Endodermal cell (in vitro differentiated cells): ENCODE measurements around the gene DDC. TPM values are rescaled to one million over a fixed set of nuclear protein-coding genes. Genes with fewer than 3 reads are reported as not detected.

Experiments used
- DNase-seq: peaks from one replicate; pipeline ENCODE4 v3.0.0-alpha.2; 2017
- H3K27ac ChIP-seq: 2 replicates; pipeline ENCODE4 v1.5.1; 2013; ENCODE audit warnings: mild to moderate bottlenecking, low read depth, low read length, moderate library complexity
- H3K27me3 ChIP-seq: 2 replicates; pipeline ENCODE4 v1.6.1; 2013; ENCODE audit warnings: mild to moderate bottlenecking, low read length, moderate library complexity; ENCODE audit not compliant: insufficient read depth, control insufficient read depth, poor library complexity, severe bottlenecking
- H3K36me3 ChIP-seq: 2 replicates; pipeline ENCODE4 v1.7.0; 2013; ENCODE audit warnings: mild to moderate bottlenecking, low read length, moderate library complexity; ENCODE audit not compliant: control insufficient read depth, insufficient read depth
- H3K4me1 ChIP-seq: one replicate; pipeline ENCODE4 v1.7.0; 2013; ENCODE audit warnings: low read length; ENCODE audit not compliant: control insufficient read depth, insufficient read depth
- H3K4me3 ChIP-seq: 2 replicates; pipeline ENCODE4 v1.5.1; 2013; ENCODE audit warnings: mild to moderate bottlenecking, low read length, moderate library complexity
- H3K9ac ChIP-seq: 2 replicates; pipeline ENCODE4 v1.6.1; 2013; ENCODE audit warnings: mild to moderate bottlenecking, low read length, moderate library complexity; ENCODE audit not compliant: poor library complexity, severe bottlenecking; ENCODE audit errors: extremely low read depth
- H3K9me3 ChIP-seq: 2 replicates; pipeline ENCODE4 v1.6.1; 2013; ENCODE audit warnings: mild to moderate bottlenecking, low read length, moderate library complexity; ENCODE audit not compliant: control insufficient read depth
- H3K27ac Mint-ChIP-seq: 2 replicates; pipeline ENCODE4 v1.8.0; 2020; ENCODE audit warnings: mixed read lengths
- H3K27me3 Mint-ChIP-seq: 2 replicates; pipeline ENCODE4 v1.8.0; 2021; ENCODE audit warnings: mild to moderate bottlenecking, mixed read lengths; ENCODE audit not compliant: insufficient read depth
- H3K36me3 Mint-ChIP-seq: 2 replicates; pipeline ENCODE4 v1.8.0; 2020; ENCODE audit warnings: low read depth, mixed read lengths
- H3K4me1 Mint-ChIP-seq: 2 replicates; pipeline ENCODE4 v1.8.0; 2020; ENCODE audit warnings: mixed read lengths
- H3K4me3 Mint-ChIP-seq: 2 replicates; pipeline ENCODE4 v1.8.0; 2020; ENCODE audit warnings: mild to moderate bottlenecking, moderate library complexity, mixed read lengths
- H3K9me3 Mint-ChIP-seq: 2 replicates; pipeline ENCODE4 v1.8.0; 2020; ENCODE audit warnings: mild to moderate bottlenecking, mixed read lengths
- CTCF ChIP-seq: fragments of 200-600 bp; sonication (generic); conservative IDR thresholded peaks from 2 replicates; pipeline ENCODE4 v1.5.0; 2021; ENCODE audit warnings: antibody characterized with exemption, mild to moderate bottlenecking
- WGBS, 2 experiments: methylation state at CpG; one replicate each; pipeline versions ENCODE4 v1.1.5 to v1.1.7; 2013; ENCODE audit warnings: missing lambda C conversion rate in 2 of 2, mixed read lengths in 1 of 2; ENCODE audit not compliant: insufficient coverage in 1 of 2, insufficient read length in 1 of 2; 5-methylcytosine and 5-hydroxymethylcytosine counted together
- total RNA-seq, 2 donors: library from RNA; stranded (reverse); fragmentation: NEBNext Ultra II Directional in 1 of 2; extraction: Animal tissue kit (Norgen Biotek cat#: 25700) in 1 of 2; gene quantifications; 2 replicates in 1 of 2; 3 replicates in 1 of 2; pipeline ENCODE4 v1.2.1, GENCODE V29; 2021

The DDC gene
- total RNA-seq, 2 donors from 2014 or later: 1.1 TPM

GRCh38 chr7:50411332-50411731 lies 153.9 kb downstream of the DDC start:
- no peak for DNase-seq
- Mint-ChIP-seq H3K36me3 (no peaks in the 10 kb centered on the region), H3K9me3 (no peaks in the 10 kb centered on the region), H3K27me3 (no peaks in the 10 kb centered on the region), H3K4me3 (no peak overlapping the region), H3K27ac (no peak overlapping the region), H3K4me1 (no peaks in the 10 kb centered on the region)
- no peak overlapping the region for H3K4me3 ChIP-seq
- no peak overlapping the region for H3K27ac ChIP-seq
- H3K27me3 ChIP-seq: no peaks in the 10 kb centered on the region
- H3K36me3 ChIP-seq: no peaks in the 10 kb centered on the region
- H3K9me3 ChIP-seq: no peaks in the 10 kb centered on the region
- H3K4me1 ChIP-seq: no peaks in the 10 kb centered on the region
- no peak overlapping the region for H3K9ac ChIP-seq
- no peak for TF ChIP-seq CTCF
- 91% methylated on average over 6 of the region's 6 CpGs; no CpG with 5 or more reads in 1 of the 2 experiments for WGBS, 2 experiments

- H3K4me3 ChIP-seq: no peak overlapping the region
- H3K4me1 ChIP-seq: no peaks in the 10 kb centered on the region
- no peaks in the 10 kb centered on the region for H3K9me3 Mint-ChIP-seq
- no peaks in the 10 kb centered on the region for H3K36me3 Mint-ChIP-seq
- no peaks in the 10 kb centered on the region for H3K27me3 ChIP-seq
- no peaks in the 10 kb centered on the region for H3K9me3 ChIP-seq
- no peak overlapping the region for H3K27ac Mint-ChIP-seq
- no peaks in the 10 kb centered on the region for H3K4me1 Mint-ChIP-seq
- H3K27ac ChIP-seq: no peak overlapping the region
- H3K27me3 Mint-ChIP-seq: no peaks in the 10 kb centered on the region
- no peaks in the 10 kb centered on the region for H3K36me3 ChIP-seq
- 89 to 100% methylated on average over 3 to 17 of the region's 17 CpGs for WGBS, 2 experiments
- H3K4me3 Mint-ChIP-seq: no peak overlapping the region
- H3K9ac ChIP-seq: no peak overlapping the region
- TF ChIP-seq CTCF: no peak
- DNase-seq: no peak
These were observed 155.1 kb downstream of the DDC start for GRCh38 chr7:50409856-50410745.

Other genes with a start within 250 kb of the DDC start
- gene FIGNL1, start 115.1 kb downstream of the DDC start, total RNA-seq: 10 to 100 TPM; 28.0 to 38.2 TPM
- 10 to 100 TPM; 71.9 to 97.5 TPM for gene GRB10, start 217.5 kb upstream of the DDC start, total RNA-seq